K562 (cell line): Measurements from ENCODE around the gene RCOR3. TPM values are rescaled to one million over a fixed set of nuclear protein-coding genes. Genes with fewer than 3 reads are reported as not detected.

ENCODE experiments used
- ATAC-seq: fragments of 200-7000 bp; cut with Tn5 transposase; 3 replicates; pipeline ENCODE4 v1.9.1; 2020; ENCODE audit warnings: moderate library complexity
- BruUV-seq: library from RNA; stranded (reverse); fragments of 400-500 nt; replicated peaks from 2 replicates; lab custom pipeline; 2021; lab: Mats Ljungman, UMichigan
- CTCF ChIA-PET: fragments of 300-600 bp; formaldehyde crosslinking; extraction: SDS; loops from one replicate; lab custom pipeline; 2021; ENCODE audit warnings: low intra/inter-chr PET ratio; lab: Yijun Ruan, JAX
- POLR2A ChIA-PET: fragments of 300-600, 350-650 bp; sonication (Branson Sonifier 250); formaldehyde crosslinking; extraction: SDS; loops from one replicate; lab custom pipeline; 2021; ENCODE audit warnings: antibody characterized with exemption, inconsistent platforms; lab: Yijun Ruan, JAX
- DNase-seq, 4 experiments: peaks; one replicate each; pipeline versions ENCODE4 v3.0.0 to v3.0.0-alpha.2; 2011 to 2018; ENCODE audit warnings: low spot score in 3 of 4, mixed read lengths in 3 of 4; ENCODE audit errors: extremely low read depth in 1 of 4
- FAIRE-seq: peaks from 2 replicates; lab custom pipeline; 2011; peaks lifted over from hg19 to GRCh38; lab: Jason Lieb, UNC
- H2AFZ ChIP-seq: 2 replicates; pipeline ENCODE4 v1.6.0; 2011; ENCODE audit warnings: low read depth, low read length, control low read depth, inconsistent platforms
- H3K27ac ChIP-seq: fragments of 200-600 bp; 3 replicates; pipeline ENCODE4 v1.8.0; 2011; ENCODE audit warnings: low read depth, mild to moderate bottlenecking, control low read depth, inconsistent platforms, low read length, moderate library complexity, mixed read lengths; ENCODE audit errors: extremely low read depth
- H3K27me3 ChIP-seq, 2 experiments: fragments of 300-600 bp in 1 of 2; 2 replicates in 1 of 2; 3 replicates in 1 of 2; pipeline versions ENCODE4 v1.6.0 to v1.8.0; 2011; ENCODE audit warnings: inconsistent platforms in 2 of 2, low read length in 2 of 2, mild to moderate bottlenecking in 1 of 2, mixed read lengths in 1 of 2, moderate library complexity in 1 of 2; ENCODE audit not compliant: control insufficient read depth in 2 of 2, insufficient read depth in 2 of 2
- H3K36me3 ChIP-seq: fragments of 300-600 bp; 3 replicates; pipeline ENCODE4 v1.8.0; 2011; ENCODE audit warnings: mild to moderate bottlenecking, low read length, inconsistent platforms; ENCODE audit not compliant: control insufficient read depth, insufficient read depth
- H3K4me1 ChIP-seq, 2 experiments: fragments of 200-600 bp in 1 of 2; replicated peaks in 1 of 2; 2 replicates in 1 of 2; 3 replicates in 1 of 2; pipeline versions ENCODE4 v1.5.1 to v1.8.0; 2011; ENCODE audit warnings: inconsistent platforms in 2 of 2, low read length in 2 of 2, mild to moderate bottlenecking in 1 of 2, mixed read lengths in 1 of 2, moderate library complexity in 1 of 2; ENCODE audit not compliant: control insufficient read depth in 2 of 2, insufficient read depth in 2 of 2
- H3K4me2 ChIP-seq: 2 replicates; pipeline ENCODE4 v1.6.1; 2011; ENCODE audit warnings: low read length, control low read depth, inconsistent platforms, mixed read lengths; ENCODE audit not compliant: insufficient read depth
- H3K4me3 ChIP-seq: fragments of 200-600 bp; sonication (generic), shearing (Covaris generic); 2 replicates; pipeline ENCODE4 v1.5.1; 2016; ENCODE audit warnings: control low read depth, inconsistent platforms
- H3K79me2 ChIP-seq: fragments of 200-600 bp; 3 replicates; pipeline ENCODE4 v1.8.0; 2011; ENCODE audit warnings: low read length, inconsistent platforms; ENCODE audit not compliant: control insufficient read depth, insufficient read depth
- H3K9ac ChIP-seq, 2 experiments: 2 replicates each; pipeline versions ENCODE4 v1.6.0 to v1.6.1; 2011; ENCODE audit warnings: low read depth in 2 of 2, low read length in 2 of 2, control low read depth in 1 of 2, inconsistent platforms in 1 of 2, mild to moderate bottlenecking in 1 of 2, mixed read lengths in 1 of 2; ENCODE audit not compliant: insufficient read depth in 1 of 2
- H3K9me1 ChIP-seq: one replicate; pipeline ENCODE4 v1.6.0; 2011; ENCODE audit warnings: inconsistent platforms, mild to moderate bottlenecking, low read length, moderate library complexity; ENCODE audit not compliant: control insufficient read depth, insufficient read depth
- H3K9me3 ChIP-seq: replicated peaks from 2 replicates; pipeline ENCODE4 v1.5.1; 2011; ENCODE audit warnings: low read depth, low read length, inconsistent platforms; ENCODE audit not compliant: control insufficient read depth, insufficient read depth
- H4K20me1 ChIP-seq: replicated peaks from 2 replicates; pipeline ENCODE4 v1.6.1; 2011; ENCODE audit warnings: low read length, inconsistent platforms, mixed read lengths; ENCODE audit not compliant: control insufficient read depth, insufficient read depth
- CBX3 ChIP-seq, 2 experiments: IDR thresholded peaks; 1 replicate in 1 of 2; 2 replicates in 1 of 2; pipeline ENCODE4 v1.6.1; 2012; ENCODE audit warnings: inconsistent platforms in 2 of 2, low read length in 2 of 2, borderline replicate concordance in 1 of 2, control low read depth in 1 of 2
- MAZ ChIP-seq, 2 experiments: fragments of 450-650 bp in 1 of 2; sonication (generic) in 1 of 2; formaldehyde crosslinking; IDR thresholded peaks in 1 of 2; conservative IDR thresholded peaks in 1 of 2; 2 replicates each; pipeline versions ENCODE4 v1.4.0 to v1.5.0; 2020; ENCODE audit warnings: mild to moderate bottlenecking in 1 of 2, missing genetic modification reagents in 1 of 2
- SRSF1 ChIP-seq: fragments of 200-400 bp; formaldehyde crosslinking; IDR thresholded peaks from 2 replicates; pipeline ENCODE4 v1.6.1; 2017; ENCODE audit warnings: mild to moderate bottlenecking, low read depth, low read length, moderate library complexity
- WGBS: fragments of 100-300 bp; shearing (Covaris generic); methylation state at CpG from one replicate; pipeline ENCODE4 v1.1.6; 2016; ENCODE audit warnings: low coverage, mixed read lengths; ENCODE audit not compliant: insufficient coverage; ENCODE audit errors: missing lambda C conversion rate; 5-methylcytosine and 5-hydroxymethylcytosine counted together
- in situ Hi-C: fragments of 300-500 bp; cut with MboI; formaldehyde crosslinking; loops from 4 replicates; pipeline ENCODE4 v1.15.0; 2018; ENCODE audit warnings: inconsistent platforms, mixed read lengths
- intact Hi-C: fragments of 100-400 bp; cut with micrococcal nuclease; formaldehyde crosslinking; loops from 2 replicates; pipeline ENCODE4 v1.14.2; 2022
- polyA plus RNA-seq, 8 experiments: library from polyadenylated mRNA; depleted of rRNA in 4 of 8; stranded (reverse) in 5 of 8; unstranded in 3 of 8; fragments of >200 nt; fragmentation: Nextera tagmentation in 2 of 8; fragmentation: Illumina TruSeq in 1 of 8; extraction: Ambion mirVana in 2 of 8; extraction: Trizol in 1 of 8; gene quantifications; 2 replicates each; pipeline versions ENCODE4 v1.2.1 to v1.2.3, GENCODE V29; 2011 to 2014; ENCODE audit warnings: inconsistent platforms in 1 of 8, missing spikeins in 1 of 8
- total RNA-seq, 7 experiments: library from RNA; depleted of rRNA in 6 of 7; stranded (reverse); fragments of >200 nt in 6 of 7; fragmentation: Illumina TruSeq in 2 of 7; extraction: Trizol in 2 of 7; gene quantifications; 2 replicates each; pipeline versions ENCODE4 v1.2.1 to v1.2.3, GENCODE V29; 2011 to 2021; ENCODE audit warnings: low replicate concordance in 1 of 7
- TF ChIP-seq, protein P1 (sequence below): fragments of 450-650 bp; IDR thresholded peaks from 2 replicates; pipeline ENCODE4 v1.6.1; 2016

The RCOR3 gene
- total and polyA plus RNA-seq, 9 of the 15 experiments (the other 6 are each of a cell fraction or from before 2014, with no cell fraction given), result 9.7 to 42.7 (median 29.5) TPM

DNA sequence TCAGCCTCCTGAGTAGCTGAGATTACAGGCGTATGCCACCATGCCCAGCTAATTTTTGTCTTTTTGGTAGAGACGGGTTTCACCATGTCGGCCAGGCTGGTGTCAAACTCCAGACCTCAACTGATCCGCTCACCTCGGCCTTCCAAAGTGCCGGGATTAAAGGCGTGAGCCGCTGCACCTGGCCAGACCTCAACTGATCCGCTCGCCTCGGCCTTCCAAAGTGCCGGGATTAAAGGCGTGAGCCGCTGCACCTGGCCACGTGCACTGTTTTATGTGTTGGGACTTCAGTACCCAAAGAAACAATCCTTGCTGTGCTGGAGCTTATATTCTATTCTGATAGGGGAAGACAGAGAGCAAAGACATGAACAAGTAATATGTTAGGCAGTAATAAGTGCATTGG is 77.6 kb downstream of the RCOR3 start:
- Histone ChIP-seq H2AFZ (no peak overlapping the region), H3K4me3 (no peak overlapping the region), H3K9me1 (no peaks in the 10 kb centered on the region), H3K4me1 (peaks cover 9 to 22% of the 10 kb centered on the region in 2 experiments; a peak in 4 of 5 replicates), H4K20me1 (no peaks in the 10 kb centered on the region), H3K27ac (no peak overlapping the region), H3K9ac (no peak overlapping the region), H3K4me2 (no peak overlapping the region), H3K27me3 (no peaks in the 10 kb centered on the region), H3K36me3 (no peaks in the 10 kb centered on the region), H3K79me2 (no peaks in the 10 kb centered on the region), H3K9me3 (no peaks in the 10 kb centered on the region)
- intact Hi-C loops, result no loop called here
- in situ Hi-C loops, result no loop called here
- CTCF ChIA-PET, result no interaction called here
- TF ChIP-seq MAZ (CRISPR knock-in tag; conservative IDR thresholded peaks at IDR 0.05 in 1 of 2, IDR thresholded peaks at IDR 0.05 in 1 of 2) (no peak), CBX3 (IDR thresholded peaks at IDR 0.05; ENCODE audit: borderline replicate concordance in 1 of 2, low read length in 2 of 2) (no peak), SRSF1 (no peak)
- TF ChIP-seq, protein P1, sequence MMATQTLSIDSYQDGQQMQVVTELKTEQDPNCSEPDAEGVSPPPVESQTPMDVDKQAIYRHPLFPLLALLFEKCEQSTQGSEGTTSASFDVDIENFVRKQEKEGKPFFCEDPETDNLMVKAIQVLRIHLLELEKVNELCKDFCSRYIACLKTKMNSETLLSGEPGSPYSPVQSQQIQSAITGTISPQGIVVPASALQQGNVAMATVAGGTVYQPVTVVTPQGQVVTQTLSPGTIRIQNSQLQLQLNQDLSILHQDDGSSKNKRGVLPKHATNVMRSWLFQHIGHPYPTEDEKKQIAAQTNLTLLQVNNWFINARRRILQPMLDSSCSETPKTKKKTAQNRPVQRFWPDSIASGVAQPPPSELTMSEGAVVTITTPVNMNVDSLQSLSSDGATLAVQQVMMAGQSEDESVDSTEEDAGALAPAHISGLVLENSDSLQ, result no peak
- DNase-seq (no peak), FAIRE-seq (no peak), ATAC-seq (no peak)
- BruUV-seq, result no TSS peak
- WGBS, result 86% methylated on average over 15 of the region's 15 CpGs
- POLR2A ChIA-PET, result interaction anchor here (1.2 to 2.2 kb wide), 4 partner anchors 9 to 45 kb away, joined by 3 to 15 read pairs (median 10); no protein-coding TSS in a partner anchor
